Panc1 (cell line): ENCODE data around the gene CTNND2. TPM values are rescaled to one million over a fixed set of nuclear protein-coding genes. Genes with fewer than 3 reads are reported as not detected.

Source experiments
- ATAC-seq: fragments of 200-7000 bp; cut with Tn5 transposase; 2 replicates; pipeline ENCODE4 v1.9.1; 2020; ENCODE audit warnings: mild to moderate bottlenecking, moderate library complexity
- BruUV-seq: library from RNA; stranded (reverse); fragments of 400-500 nt; replicated peaks from 2 replicates; lab custom pipeline; 2021; lab: Mats Ljungman, UMichigan
- CTCF ChIA-PET: fragments of 300-600 bp; sonication (Branson Sonifier 250); formaldehyde crosslinking; loops from one replicate; lab custom pipeline; 2022; ENCODE audit warnings: antibody characterized with exemption; lab: Charles Lee
- POLR2A ChIA-PET: fragments of 300-600 bp; sonication (Branson Sonifier 250); formaldehyde crosslinking; loops from one replicate; lab custom pipeline; 2022; ENCODE audit warnings: antibody characterized with exemption; lab: Charles Lee
- DNase-seq: peaks from one replicate; pipeline ENCODE4 v3.0.0-alpha.2; 2010; ENCODE audit warnings: low read depth, low spot score
- H3K27ac ChIP-seq: 2 replicates; pipeline ENCODE4 v1.5.1; 2011; ENCODE audit warnings: mild to moderate bottlenecking, low read length, inconsistent platforms
- H3K27me3 ChIP-seq: fragments of 200-500 bp; sonication (Bioruptor generic); 2 replicates; pipeline ENCODE4 v1.6.0; 2014; ENCODE audit warnings: low read length, inconsistent platforms; ENCODE audit not compliant: control insufficient read depth, insufficient read depth
- H3K36me3 ChIP-seq: fragments of 200-500 bp; sonication (Bioruptor generic); 2 replicates; pipeline ENCODE4 v1.5.1; 2014; ENCODE audit warnings: inconsistent platforms, mild to moderate bottlenecking, low read length, moderate library complexity; ENCODE audit not compliant: control insufficient read depth, insufficient read depth
- H3K4me1 ChIP-seq: 2 replicates; pipeline ENCODE4 v1.5.1; 2011; ENCODE audit warnings: inconsistent platforms, mild to moderate bottlenecking, low read length, moderate library complexity; ENCODE audit not compliant: control insufficient read depth, insufficient read depth
- H3K4me3 ChIP-seq, 2 experiments: 2 replicates each; pipeline ENCODE4 v1.5.1; 2011 to 2012; ENCODE audit warnings: low read depth in 2 of 2, low read length in 2 of 2, mild to moderate bottlenecking in 2 of 2, inconsistent platforms in 1 of 2, moderate library complexity in 1 of 2
- H3K9me3 ChIP-seq: fragments of 200-500 bp; sonication (Bioruptor generic); 2 replicates; pipeline ENCODE4 v1.5.1; 2014; ENCODE audit warnings: low read depth, mild to moderate bottlenecking, inconsistent platforms, low read length, moderate library complexity; ENCODE audit not compliant: control insufficient read depth, insufficient read depth
- POLR2AphosphoS5 ChIP-seq: IDR thresholded peaks from 2 replicates; pipeline ENCODE4 v1.6.1; 2012; ENCODE audit warnings: mild to moderate bottlenecking, low read depth, low read length, moderate library complexity
- SIN3A ChIP-seq: IDR thresholded peaks from 2 replicates; pipeline ENCODE4 v1.6.1; 2012; ENCODE audit warnings: low read depth, mild to moderate bottlenecking, low read length, moderate library complexity, borderline replicate concordance; ENCODE audit not compliant: insufficient read depth
- TCF7L2 ChIP-seq: IDR thresholded peaks from 2 replicates; pipeline ENCODE4 v1.6.1; 2011; ENCODE audit warnings: mild to moderate bottlenecking, low read depth, low read length, inconsistent platforms
- in situ Hi-C: cut with HindIII; loops from 2 replicates; pipeline ENCODE4 v1.10.0; 2016; ENCODE audit warnings: low sequenced_read_pairs, low pct_unique_long_range_greater_than_20kb
- intact Hi-C: fragments of 100-400 bp; cut with micrococcal nuclease; formaldehyde crosslinking; loops from one replicate; pipeline ENCODE4 v1.10.0; 2022; ENCODE audit not compliant: unreplicated experiment
- total RNA-seq: library from RNA; stranded (reverse); gene quantifications from one replicate; pipeline ENCODE4 v1.2.1, GENCODE V29; 2021; ENCODE audit not compliant: unreplicated experiment
- TF ChIP-seq, protein P1 (sequence below): fragments of 450-650 bp; IDR thresholded peaks from 2 replicates; pipeline ENCODE4 v1.5.1; 2017; ENCODE audit warnings: mild to moderate bottlenecking
- TF ChIP-seq, protein P2 (sequence below), 2 experiments: IDR thresholded peaks; 2 replicates each; pipeline ENCODE4 v1.6.1; 2011 to 2012; ENCODE audit warnings: low read depth in 2 of 2, control low read depth in 1 of 2, low read length in 1 of 2, mild to moderate bottlenecking in 1 of 2, moderate library complexity in 1 of 2; ENCODE audit not compliant: insufficient read depth in 1 of 2

Gene CTNND2
- total RNA-seq, 1 experiment from 2014 or later: 1.0 TPM

DNA sequence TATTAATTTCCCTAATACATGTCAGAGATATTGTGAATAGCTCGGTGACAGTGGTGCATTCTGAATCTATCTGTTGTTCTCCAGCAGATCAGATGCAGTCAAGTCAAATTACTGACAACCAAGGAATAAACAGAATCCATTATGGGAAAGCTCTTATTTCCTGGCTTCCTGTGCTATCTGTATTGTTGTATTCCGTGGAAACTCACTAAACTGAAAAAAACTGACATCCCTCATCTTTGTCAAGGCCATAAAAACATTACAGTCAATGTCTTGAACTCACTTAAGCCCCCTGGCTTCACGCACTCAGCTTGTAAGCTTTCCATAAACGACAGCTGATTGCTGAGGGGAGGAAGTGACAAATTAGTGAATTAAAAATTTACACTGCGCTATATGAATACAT lies 245.9 kb downstream of the CTNND2 start:
- ChIA-PET CTCF (no interaction called here), POLR2A (no interaction called here)
- ATAC-seq: no peak

DNA sequence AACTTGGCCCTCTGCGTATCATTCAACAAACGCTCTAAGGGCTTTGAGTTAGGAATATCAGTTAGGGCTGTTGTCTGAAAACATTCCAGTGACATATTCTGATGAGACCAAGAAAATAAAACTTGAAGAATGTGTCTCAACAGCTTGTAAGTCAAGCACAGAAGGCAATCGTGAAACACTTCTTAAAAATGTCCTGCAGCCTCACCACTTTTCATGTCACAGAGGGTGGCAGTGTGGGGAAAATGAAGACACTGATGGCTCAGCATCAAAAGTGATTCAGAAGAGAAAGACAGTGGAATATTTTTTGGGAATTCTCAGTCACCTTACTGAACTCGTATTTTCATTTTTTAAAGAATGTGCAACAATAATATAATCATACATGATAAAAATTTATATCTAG lies 247.3 kb downstream of the CTNND2 start:
- DNase-seq (no peak), ATAC-seq (no peak)
- Histone ChIP-seq H3K9me3 (no peaks in the 10 kb centered on the region), H3K36me3 (no peaks in the 10 kb centered on the region), H3K27ac (no peak overlapping the region), H3K4me3 (no peak overlapping the region), H3K27me3 (no peaks in the 10 kb centered on the region), H3K4me1 (no peaks in the 10 kb centered on the region)
- ChIA-PET POLR2A (no interaction called here), CTCF (no interaction called here)
- intact Hi-C loops (no loop called here), in situ Hi-C loops (no loop called here)
- no TSS peak for BruUV-seq
- TF ChIP-seq, protein P1, sequence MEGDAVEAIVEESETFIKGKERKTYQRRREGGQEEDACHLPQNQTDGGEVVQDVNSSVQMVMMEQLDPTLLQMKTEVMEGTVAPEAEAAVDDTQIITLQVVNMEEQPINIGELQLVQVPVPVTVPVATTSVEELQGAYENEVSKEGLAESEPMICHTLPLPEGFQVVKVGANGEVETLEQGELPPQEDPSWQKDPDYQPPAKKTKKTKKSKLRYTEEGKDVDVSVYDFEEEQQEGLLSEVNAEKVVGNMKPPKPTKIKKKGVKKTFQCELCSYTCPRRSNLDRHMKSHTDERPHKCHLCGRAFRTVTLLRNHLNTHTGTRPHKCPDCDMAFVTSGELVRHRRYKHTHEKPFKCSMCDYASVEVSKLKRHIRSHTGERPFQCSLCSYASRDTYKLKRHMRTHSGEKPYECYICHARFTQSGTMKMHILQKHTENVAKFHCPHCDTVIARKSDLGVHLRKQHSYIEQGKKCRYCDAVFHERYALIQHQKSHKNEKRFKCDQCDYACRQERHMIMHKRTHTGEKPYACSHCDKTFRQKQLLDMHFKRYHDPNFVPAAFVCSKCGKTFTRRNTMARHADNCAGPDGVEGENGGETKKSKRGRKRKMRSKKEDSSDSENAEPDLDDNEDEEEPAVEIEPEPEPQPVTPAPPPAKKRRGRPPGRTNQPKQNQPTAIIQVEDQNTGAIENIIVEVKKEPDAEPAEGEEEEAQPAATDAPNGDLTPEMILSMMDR: no peak
- TF ChIP-seq, protein P2, sequence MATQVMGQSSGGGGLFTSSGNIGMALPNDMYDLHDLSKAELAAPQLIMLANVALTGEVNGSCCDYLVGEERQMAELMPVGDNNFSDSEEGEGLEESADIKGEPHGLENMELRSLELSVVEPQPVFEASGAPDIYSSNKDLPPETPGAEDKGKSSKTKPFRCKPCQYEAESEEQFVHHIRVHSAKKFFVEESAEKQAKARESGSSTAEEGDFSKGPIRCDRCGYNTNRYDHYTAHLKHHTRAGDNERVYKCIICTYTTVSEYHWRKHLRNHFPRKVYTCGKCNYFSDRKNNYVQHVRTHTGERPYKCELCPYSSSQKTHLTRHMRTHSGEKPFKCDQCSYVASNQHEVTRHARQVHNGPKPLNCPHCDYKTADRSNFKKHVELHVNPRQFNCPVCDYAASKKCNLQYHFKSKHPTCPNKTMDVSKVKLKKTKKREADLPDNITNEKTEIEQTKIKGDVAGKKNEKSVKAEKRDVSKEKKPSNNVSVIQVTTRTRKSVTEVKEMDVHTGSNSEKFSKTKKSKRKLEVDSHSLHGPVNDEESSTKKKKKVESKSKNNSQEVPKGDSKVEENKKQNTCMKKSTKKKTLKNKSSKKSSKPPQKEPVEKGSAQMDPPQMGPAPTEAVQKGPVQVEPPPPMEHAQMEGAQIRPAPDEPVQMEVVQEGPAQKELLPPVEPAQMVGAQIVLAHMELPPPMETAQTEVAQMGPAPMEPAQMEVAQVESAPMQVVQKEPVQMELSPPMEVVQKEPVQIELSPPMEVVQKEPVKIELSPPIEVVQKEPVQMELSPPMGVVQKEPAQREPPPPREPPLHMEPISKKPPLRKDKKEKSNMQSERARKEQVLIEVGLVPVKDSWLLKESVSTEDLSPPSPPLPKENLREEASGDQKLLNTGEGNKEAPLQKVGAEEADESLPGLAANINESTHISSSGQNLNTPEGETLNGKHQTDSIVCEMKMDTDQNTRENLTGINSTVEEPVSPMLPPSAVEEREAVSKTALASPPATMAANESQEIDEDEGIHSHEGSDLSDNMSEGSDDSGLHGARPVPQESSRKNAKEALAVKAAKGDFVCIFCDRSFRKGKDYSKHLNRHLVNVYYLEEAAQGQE (IDR thresholded peaks at IDR 0.05; ENCODE audit: insufficient read depth in 1 of 2, low read depth in 2 of 2, low read length in 1 of 2): no peak
- TF ChIP-seq TCF7L2 (no peak), SIN3A (no peak), POLR2AphosphoS5 (no peak)

More for the DNA sequence above, 245.9 kb downstream of the CTNND2 start:
- Histone ChIP-seq H3K27ac (no peak overlapping the region), H3K27me3 (no peaks in the 10 kb centered on the region), H3K9me3 (no peaks in the 10 kb centered on the region), H3K4me1 (no peaks in the 10 kb centered on the region), H3K4me3 (no peak overlapping the region), H3K36me3 (no peaks in the 10 kb centered on the region)
- BruUV-seq: no TSS peak
- intact Hi-C loops (no loop called here), in situ Hi-C loops (no loop called here)
- DNase-seq: no peak
- no peak for TF ChIP-seq TCF7L2
- TF ChIP-seq POLR2AphosphoS5: no peak
- TF ChIP-seq, protein P2 (IDR thresholded peaks at IDR 0.05; ENCODE audit: insufficient read depth in 1 of 2, low read depth in 2 of 2, low read length in 1 of 2): no peak
- TF ChIP-seq, protein P1: no peak
- no peak for TF ChIP-seq SIN3A
